GM15510 (cell line): ENCODE results near the gene THAP11.

Experiments used
- POLR2A ChIP-seq: IDR thresholded peaks from 3 replicates; pipeline ENCODE4 v1.6.1; 2011; ENCODE audit warnings: borderline replicate concordance; ENCODE audit not compliant: insufficient read length; ENCODE audit errors: extremely low read depth

THAP11 gene

GRCh38 chr16:67847064-67847861 is 5.1 kb downstream of the THAP11 start, which contains the start of gene CENPT:
CENPT (minus strand) TSS chr16:67847693; CDS start chr16:67833859, 13,834 bp downstream.
- TF ChIP-seq POLR2A = no peak

- no peak for TF ChIP-seq POLR2A
Measured at GRCh38 chr16:67848118-67848517, 6.0 kb downstream of the THAP11 start.

- TF ChIP-seq POLR2A = no peak
Measured at GRCh38 chr16:67853670-67854069, 11.6 kb downstream of the THAP11 start.

GRCh38 chr16:67855789-67856188 is 13.7 kb downstream of the THAP11 start:
- no peak for TF ChIP-seq POLR2A

- TF ChIP-seq POLR2A = no peak
Measured at GRCh38 chr16:67856927-67857546, 14.9 kb downstream of the THAP11 start.

GRCh38 chr16:67857547-67858233 is 15.6 kb downstream of the THAP11 start:
- no peak for TF ChIP-seq POLR2A

- no peak for TF ChIP-seq POLR2A
Measured at GRCh38 chr16:67858500-67858899, 16.4 kb downstream of the THAP11 start.

GRCh38 chr16:67860589-67861398 is 18.7 kb downstream of the THAP11 start:
- no peak for TF ChIP-seq POLR2A

GRCh38 chr16:67861877-67862276 is 19.8 kb downstream of the THAP11 start:
- no peak for TF ChIP-seq POLR2A

GRCh38 chr16:67862623-67863583 is 20.8 kb downstream of the THAP11 start:
- TF ChIP-seq POLR2A = no peak

- TF ChIP-seq POLR2A = no peak
Measured at GRCh38 chr16:67864594-67864993, 22.5 kb downstream of the THAP11 start.

GRCh38 chr16:67865318-67865717 is 23.2 kb downstream of the THAP11 start:
- TF ChIP-seq POLR2A = no peak

GRCh38 chr16:67868290-67868689 is 26.2 kb downstream of the THAP11 start:
- no peak for TF ChIP-seq POLR2A
